HCT116 (cell line): Measurements from ENCODE around the gene TCP10L. TPM values are rescaled to one million over a fixed set of nuclear protein-coding genes. Genes with fewer than 3 reads are reported as not detected.

ENCODE experiments used
- ATAC-seq: fragments of 200-7000 bp; cut with Tn5 transposase; 2 replicates; pipeline ENCODE4 v1.9.1; 2020; ENCODE audit warnings: mild to moderate bottlenecking, moderate library complexity
- BruUV-seq: library from RNA; stranded (reverse); fragments of 400-500 nt; replicated peaks from 2 replicates; lab custom pipeline; 2021; lab: Mats Ljungman, UMichigan
- CTCF ChIA-PET: fragments of 300-600 bp; sonication (Branson Sonifier 250); formaldehyde crosslinking; loops from one replicate; lab custom pipeline; 2021; ENCODE audit warnings: antibody characterized with exemption; lab: Charles Lee
- POLR2A ChIA-PET: fragments of 300-600, 350-600 bp; sonication (Branson Sonifier 250); formaldehyde crosslinking; loops from one replicate; lab custom pipeline; 2021; ENCODE audit warnings: antibody characterized with exemption; lab: Charles Lee
- RAD21 ChIA-PET, 2 experiments: fragments of 300-600 bp; sonication (Branson Sonifier 250); formaldehyde crosslinking; loops; one replicate each; lab custom pipeline; 2023; ENCODE audit warnings: low total read pairs in 2 of 2; ENCODE audit not compliant: uncharacterized antibody in 2 of 2, unreplicated experiment in 2 of 2, low non-redundant PET in 1 of 2; lab: Charles Lee
- DNase-seq: peaks from one replicate; pipeline ENCODE4 v3.0.0-alpha.2; 2010; ENCODE audit warnings: low read depth, low spot score
- H2AFZ ChIP-seq: fragments of 200-600 bp; shearing (Covaris generic), sonication (generic); 2 replicates; pipeline ENCODE4 v1.6.1; 2017; ENCODE audit warnings: low read depth, mixed run types, mixed read lengths, antibody characterized with exemption, low read length; ENCODE audit not compliant: poor library complexity, severe bottlenecking
- H3K27ac ChIP-seq: 2 replicates; pipeline ENCODE4 v1.5.1; 2012; ENCODE audit warnings: low read depth, low read length
- H3K27me3 ChIP-seq: fragments of 200-600 bp; sonication (generic); 2 replicates; pipeline ENCODE4 v1.6.1; 2016; ENCODE audit warnings: mixed run types, low read length, mixed read lengths; ENCODE audit not compliant: insufficient read depth
- H3K36me3 ChIP-seq, 2 experiments: fragments of 200-500 bp in 1 of 2; fragments of 200-600 bp in 1 of 2; sonication (Bioruptor generic) in 1 of 2; sonication (generic) in 1 of 2; 2 replicates each; pipeline versions ENCODE4 v1.5.1 to v1.6.1; 2014 to 2016; ENCODE audit warnings: low read length in 2 of 2, inconsistent platforms in 1 of 2, mixed read lengths in 1 of 2, mixed run types in 1 of 2; ENCODE audit not compliant: insufficient read depth in 2 of 2, control insufficient read depth in 1 of 2
- H3K4me1 ChIP-seq, 2 experiments: fragments of 200-600 bp in 1 of 2; sonication (generic) in 1 of 2; 2 replicates each; pipeline versions ENCODE4 v1.5.1 to v1.6.1; 2012 to 2017; ENCODE audit warnings: low read length in 2 of 2, inconsistent platforms in 1 of 2, mild to moderate bottlenecking in 1 of 2, mixed read lengths in 1 of 2, mixed run types in 1 of 2, moderate library complexity in 1 of 2; ENCODE audit not compliant: insufficient read depth in 2 of 2, control insufficient read depth in 1 of 2
- H3K4me2 ChIP-seq: fragments of 200-600 bp; sonication (generic); 2 replicates; pipeline ENCODE4 v1.6.1; 2017; ENCODE audit warnings: mixed run types, low read length, mixed read lengths
- H3K4me3 ChIP-seq, 2 experiments: fragments of 200-600 bp in 1 of 2; sonication (generic) in 1 of 2; replicated peaks in 1 of 2; 2 replicates each; pipeline ENCODE4 v1.5.1; 2011 to 2016; ENCODE audit warnings: low read length in 2 of 2, control low read depth in 1 of 2, low read depth in 1 of 2, mild to moderate bottlenecking in 1 of 2, mixed read lengths in 1 of 2, mixed run types in 1 of 2
- H3K79me2 ChIP-seq: fragments of 200-600 bp; sonication (generic); 2 replicates; pipeline ENCODE4 v1.6.1; 2017; ENCODE audit warnings: mild to moderate bottlenecking, mixed run types, low read length, moderate library complexity, mixed read lengths; ENCODE audit not compliant: insufficient read depth
- H3K9ac ChIP-seq: fragments of 200-600 bp; sonication (generic); 2 replicates; pipeline ENCODE4 v1.6.1; 2016; ENCODE audit warnings: low read length, mixed read lengths
- H3K9me2 ChIP-seq: fragments of 200-600 bp; sonication (generic), shearing (Covaris generic); 2 replicates; pipeline ENCODE4 v1.6.1; 2017; ENCODE audit warnings: mixed run types, mild to moderate bottlenecking, moderate library complexity; ENCODE audit not compliant: insufficient read depth
- H3K9me3 ChIP-seq, 2 experiments: fragments of 200-500 bp in 1 of 2; fragments of 200-600 bp in 1 of 2; sonication (Bioruptor generic) in 1 of 2; sonication (generic) in 1 of 2; 2 replicates each; pipeline ENCODE4 v1.6.1; 2014 to 2017; ENCODE audit warnings: low read length in 2 of 2, mixed read lengths in 2 of 2, inconsistent platforms in 1 of 2, low read depth in 1 of 2, mild to moderate bottlenecking in 1 of 2, mixed run types in 1 of 2, moderate library complexity in 1 of 2; ENCODE audit not compliant: control insufficient read depth in 1 of 2, insufficient read depth in 1 of 2
- H4K20me1 ChIP-seq: fragments of 200-600 bp; sonication (generic), shearing (Covaris generic); 2 replicates; pipeline ENCODE4 v1.6.1; 2017; ENCODE audit warnings: mixed run types, mild to moderate bottlenecking, moderate library complexity; ENCODE audit not compliant: insufficient read depth
- CBX3 ChIP-seq: IDR thresholded peaks from 2 replicates; pipeline ENCODE4 v1.6.1; 2012; ENCODE audit warnings: low read depth
- EGR1 ChIP-seq: IDR thresholded peaks from 2 replicates; pipeline ENCODE4 v1.6.1; 2012; ENCODE audit warnings: low read depth
- ELF1 ChIP-seq: IDR thresholded peaks from 2 replicates; pipeline ENCODE4 v1.6.1; 2012; ENCODE audit warnings: low read depth, borderline replicate concordance
- EZH2 ChIP-seq: fragments of 200-600 bp; sonication (generic); IDR thresholded peaks from 2 replicates; pipeline ENCODE4 v1.6.1; 2017; ENCODE audit warnings: antibody characterized with exemption, mixed run types
- EZH2phosphoT487 ChIP-seq: fragments of 200-600 bp; IDR thresholded peaks from 2 replicates; pipeline ENCODE4 v1.6.1; 2018; ENCODE audit warnings: antibody characterized with exemption, borderline replicate concordance
- FOSL1 ChIP-seq: IDR thresholded peaks from 2 replicates; pipeline ENCODE4 v1.6.1; 2012; ENCODE audit warnings: low read depth
- JUND ChIP-seq: IDR thresholded peaks from 2 replicates; pipeline ENCODE4 v1.6.1; 2012
- POLR2A ChIP-seq: IDR thresholded peaks from 2 replicates; pipeline ENCODE4 v1.7.0; 2011; ENCODE audit warnings: borderline replicate concordance; ENCODE audit not compliant: insufficient read depth, insufficient read length; ENCODE audit errors: extremely low read depth
- RAD21 ChIP-seq: IDR thresholded peaks from 2 replicates; pipeline ENCODE4 v1.6.1; 2012; ENCODE audit warnings: low read depth, mild to moderate bottlenecking
- SP1 ChIP-seq: IDR thresholded peaks from 2 replicates; pipeline ENCODE4 v1.6.1; 2012; ENCODE audit warnings: low read depth
- SRF ChIP-seq: IDR thresholded peaks from 2 replicates; pipeline ENCODE4 v1.6.1; 2012; ENCODE audit warnings: low read depth
- TCF7L2 ChIP-seq: IDR thresholded peaks from 2 replicates; pipeline ENCODE4 v1.7.0; 2011; ENCODE audit warnings: borderline replicate concordance, inconsistent platforms; ENCODE audit not compliant: insufficient read depth, insufficient read length; ENCODE audit errors: extremely low read depth
- YY1 ChIP-seq: IDR thresholded peaks from 2 replicates; pipeline ENCODE4 v1.6.1; 2011; ENCODE audit warnings: low read length, low read depth, moderate library complexity, mild to moderate bottlenecking; ENCODE audit not compliant: insufficient replicate concordance; ENCODE audit errors: extremely low read depth
- ZFX ChIP-seq: fragments of 450-650 bp; IDR thresholded peaks from 2 replicates; pipeline ENCODE4 v1.6.1; 2017
- ZNF274 ChIP-seq: fragments of 200-500 bp; sonication (Bioruptor generic); IDR thresholded peaks from 2 replicates; pipeline ENCODE4 v1.6.1; 2014; ENCODE audit warnings: mild to moderate bottlenecking, low read depth, low read length, inconsistent platforms
- intact Hi-C: fragments of 100-400 bp; cut with micrococcal nuclease; formaldehyde crosslinking; loops from 2 replicates; pipeline ENCODE4 v1.10.0; 2022
- total RNA-seq: library from RNA; stranded (reverse); gene quantifications from one replicate; pipeline ENCODE4 v1.2.1, GENCODE V29; 2021; ENCODE audit not compliant: unreplicated experiment
- TF ChIP-seq, protein P1 (sequence below): IDR thresholded peaks from 2 replicates; pipeline ENCODE4 v1.6.1; 2012
- TF ChIP-seq, protein P2 (sequence below): IDR thresholded peaks from 2 replicates; pipeline ENCODE4 v1.6.1; 2012; ENCODE audit warnings: low read depth
- TF ChIP-seq, protein P3 (sequence below): IDR thresholded peaks from 2 replicates; pipeline ENCODE4 v1.6.1; 2011; ENCODE audit warnings: mild to moderate bottlenecking, low read length, moderate library complexity; ENCODE audit not compliant: insufficient replicate concordance; ENCODE audit errors: extremely low read depth
- TF ChIP-seq, protein P4 (sequence below), 3 experiments: fragments of 200-600 bp in 1 of 3; sonication (generic) in 1 of 3; IDR thresholded peaks in 2 of 3; conservative IDR thresholded peaks in 1 of 3; 2 replicates each; pipeline ENCODE4 v1.5.1; 2012 to 2017; ENCODE audit warnings: low read depth in 2 of 3, low read length in 2 of 3, antibody characterized with exemption in 1 of 3, borderline replicate concordance in 1 of 3, control low read depth in 1 of 3, mild to moderate bottlenecking in 1 of 3, mixed read lengths in 1 of 3, mixed run types in 1 of 3, moderate library complexity in 1 of 3; ENCODE audit not compliant: insufficient read depth in 1 of 3

The TCP10L gene
- total RNA-seq, 1 experiment from 2014 or later, result 0.07 TPM

DNA sequence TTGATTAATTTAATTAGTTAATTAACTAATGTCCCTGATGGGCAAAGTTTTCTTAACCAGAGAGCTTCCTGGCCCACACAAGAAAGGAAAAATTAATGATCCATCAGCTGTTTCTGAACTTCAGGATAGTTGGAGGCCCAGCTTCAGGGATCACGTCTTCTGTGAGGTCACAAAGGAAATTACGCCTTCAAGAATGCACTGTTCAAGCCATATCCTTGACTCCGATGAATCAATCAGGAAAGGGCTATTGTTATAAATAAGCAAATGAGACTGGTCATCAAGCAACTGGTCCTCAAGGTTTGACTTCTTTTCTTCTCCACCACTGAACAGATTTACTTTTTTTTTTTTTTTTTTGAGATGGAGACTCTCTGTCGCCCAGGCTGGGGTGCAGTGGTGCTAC, 40.6 kb downstream of the TCP10L start (continued):
- no peak for TF ChIP-seq JUND
- TF ChIP-seq, protein P1, sequence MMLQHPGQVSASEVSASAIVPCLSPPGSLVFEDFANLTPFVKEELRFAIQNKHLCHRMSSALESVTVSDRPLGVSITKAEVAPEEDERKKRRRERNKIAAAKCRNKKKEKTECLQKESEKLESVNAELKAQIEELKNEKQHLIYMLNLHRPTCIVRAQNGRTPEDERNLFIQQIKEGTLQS, result no peak
- no peak for TF ChIP-seq SP1

DNA sequence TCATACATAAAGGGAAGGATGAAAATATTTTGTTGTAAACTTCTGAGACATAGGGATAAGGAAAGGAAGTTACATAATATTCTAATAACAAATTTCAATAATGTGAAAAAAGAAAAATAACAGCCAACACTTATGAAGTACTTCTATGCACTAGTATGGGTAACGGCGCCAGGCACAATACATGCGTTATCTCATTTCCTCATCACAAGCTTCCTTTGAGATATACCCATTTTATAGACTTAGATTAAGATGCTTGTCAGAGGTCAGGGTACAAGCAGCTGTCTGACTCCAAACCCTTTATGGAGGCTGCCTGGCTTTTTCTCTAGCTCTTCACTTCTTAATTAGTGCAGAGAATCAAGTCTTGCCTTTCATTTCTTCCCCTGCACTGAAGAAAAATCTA, 41.3 kb downstream of the TCP10L start:
- no peaks in the 10 kb centered on the region for H3K27me3 ChIP-seq
- ChIA-PET POLR2A (no interaction called here), CTCF (no interaction called here), RAD21 (no interaction called here)
- H3K9me3 ChIP-seq, result no peaks in the 10 kb centered on the region
- intact Hi-C loops, result no loop called here
- no peaks in the 10 kb centered on the region for H3K36me3 ChIP-seq
- no peak overlapping the region for H3K9ac ChIP-seq
- DNase-seq (no peak), ATAC-seq (no peak)
- peaks cover 0 to 11% of the 10 kb centered on the region in 2 experiments; a peak in 1 of 4 replicates for H3K4me1 ChIP-seq
- H3K4me3 ChIP-seq, result no peak overlapping the region
- H2AFZ ChIP-seq, result no peak overlapping the region
- BruUV-seq, result no TSS peak
- H3K79me2 ChIP-seq, result no peaks in the 10 kb centered on the region
- no peak overlapping the region for H3K27ac ChIP-seq
- no peak overlapping the region for H3K4me2 ChIP-seq
- H4K20me1 ChIP-seq, result no peaks in the 10 kb centered on the region
- TF ChIP-seq ZFX (no peak), JUND (no peak), RAD21 (no peak), FOSL1 (no peak), TCF7L2 (no peak), YY1 (no peak), CBX3 (no peak), ELF1 (no peak), EZH2phosphoT487 (no peak), SP1 (no peak), ZNF274 (no peak), SRF (no peak), EZH2 (no peak), EGR1 (no peak), POLR2A (no peak)
- TF ChIP-seq, protein P1, result no peak
- TF ChIP-seq, protein P2, sequence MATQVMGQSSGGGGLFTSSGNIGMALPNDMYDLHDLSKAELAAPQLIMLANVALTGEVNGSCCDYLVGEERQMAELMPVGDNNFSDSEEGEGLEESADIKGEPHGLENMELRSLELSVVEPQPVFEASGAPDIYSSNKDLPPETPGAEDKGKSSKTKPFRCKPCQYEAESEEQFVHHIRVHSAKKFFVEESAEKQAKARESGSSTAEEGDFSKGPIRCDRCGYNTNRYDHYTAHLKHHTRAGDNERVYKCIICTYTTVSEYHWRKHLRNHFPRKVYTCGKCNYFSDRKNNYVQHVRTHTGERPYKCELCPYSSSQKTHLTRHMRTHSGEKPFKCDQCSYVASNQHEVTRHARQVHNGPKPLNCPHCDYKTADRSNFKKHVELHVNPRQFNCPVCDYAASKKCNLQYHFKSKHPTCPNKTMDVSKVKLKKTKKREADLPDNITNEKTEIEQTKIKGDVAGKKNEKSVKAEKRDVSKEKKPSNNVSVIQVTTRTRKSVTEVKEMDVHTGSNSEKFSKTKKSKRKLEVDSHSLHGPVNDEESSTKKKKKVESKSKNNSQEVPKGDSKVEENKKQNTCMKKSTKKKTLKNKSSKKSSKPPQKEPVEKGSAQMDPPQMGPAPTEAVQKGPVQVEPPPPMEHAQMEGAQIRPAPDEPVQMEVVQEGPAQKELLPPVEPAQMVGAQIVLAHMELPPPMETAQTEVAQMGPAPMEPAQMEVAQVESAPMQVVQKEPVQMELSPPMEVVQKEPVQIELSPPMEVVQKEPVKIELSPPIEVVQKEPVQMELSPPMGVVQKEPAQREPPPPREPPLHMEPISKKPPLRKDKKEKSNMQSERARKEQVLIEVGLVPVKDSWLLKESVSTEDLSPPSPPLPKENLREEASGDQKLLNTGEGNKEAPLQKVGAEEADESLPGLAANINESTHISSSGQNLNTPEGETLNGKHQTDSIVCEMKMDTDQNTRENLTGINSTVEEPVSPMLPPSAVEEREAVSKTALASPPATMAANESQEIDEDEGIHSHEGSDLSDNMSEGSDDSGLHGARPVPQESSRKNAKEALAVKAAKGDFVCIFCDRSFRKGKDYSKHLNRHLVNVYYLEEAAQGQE, result no peak
- TF ChIP-seq, protein P3, sequence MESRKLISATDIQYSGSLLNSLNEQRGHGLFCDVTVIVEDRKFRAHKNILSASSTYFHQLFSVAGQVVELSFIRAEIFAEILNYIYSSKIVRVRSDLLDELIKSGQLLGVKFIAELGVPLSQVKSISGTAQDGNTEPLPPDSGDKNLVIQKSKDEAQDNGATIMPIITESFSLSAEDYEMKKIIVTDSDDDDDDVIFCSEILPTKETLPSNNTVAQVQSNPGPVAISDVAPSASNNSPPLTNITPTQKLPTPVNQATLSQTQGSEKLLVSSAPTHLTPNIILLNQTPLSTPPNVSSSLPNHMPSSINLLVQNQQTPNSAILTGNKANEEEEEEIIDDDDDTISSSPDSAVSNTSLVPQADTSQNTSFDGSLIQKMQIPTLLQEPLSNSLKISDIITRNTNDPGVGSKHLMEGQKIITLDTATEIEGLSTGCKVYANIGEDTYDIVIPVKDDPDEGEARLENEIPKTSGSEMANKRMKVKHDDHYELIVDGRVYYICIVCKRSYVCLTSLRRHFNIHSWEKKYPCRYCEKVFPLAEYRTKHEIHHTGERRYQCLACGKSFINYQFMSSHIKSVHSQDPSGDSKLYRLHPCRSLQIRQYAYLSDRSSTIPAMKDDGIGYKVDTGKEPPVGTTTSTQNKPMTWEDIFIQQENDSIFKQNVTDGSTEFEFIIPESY, result no peak
- TF ChIP-seq, protein P4, sequence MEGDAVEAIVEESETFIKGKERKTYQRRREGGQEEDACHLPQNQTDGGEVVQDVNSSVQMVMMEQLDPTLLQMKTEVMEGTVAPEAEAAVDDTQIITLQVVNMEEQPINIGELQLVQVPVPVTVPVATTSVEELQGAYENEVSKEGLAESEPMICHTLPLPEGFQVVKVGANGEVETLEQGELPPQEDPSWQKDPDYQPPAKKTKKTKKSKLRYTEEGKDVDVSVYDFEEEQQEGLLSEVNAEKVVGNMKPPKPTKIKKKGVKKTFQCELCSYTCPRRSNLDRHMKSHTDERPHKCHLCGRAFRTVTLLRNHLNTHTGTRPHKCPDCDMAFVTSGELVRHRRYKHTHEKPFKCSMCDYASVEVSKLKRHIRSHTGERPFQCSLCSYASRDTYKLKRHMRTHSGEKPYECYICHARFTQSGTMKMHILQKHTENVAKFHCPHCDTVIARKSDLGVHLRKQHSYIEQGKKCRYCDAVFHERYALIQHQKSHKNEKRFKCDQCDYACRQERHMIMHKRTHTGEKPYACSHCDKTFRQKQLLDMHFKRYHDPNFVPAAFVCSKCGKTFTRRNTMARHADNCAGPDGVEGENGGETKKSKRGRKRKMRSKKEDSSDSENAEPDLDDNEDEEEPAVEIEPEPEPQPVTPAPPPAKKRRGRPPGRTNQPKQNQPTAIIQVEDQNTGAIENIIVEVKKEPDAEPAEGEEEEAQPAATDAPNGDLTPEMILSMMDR (IDR thresholded peaks at IDR 0.05 in 2 of 3, conservative IDR thresholded peaks at IDR 0.05 in 1 of 3; ENCODE audit: borderline replicate concordance in 1 of 3, insufficient read depth in 1 of 3, low read depth in 2 of 3, low read length in 2 of 3), result no peak
- no peaks in the 10 kb centered on the region for H3K9me2 ChIP-seq
